GM18868 (cell line): ENCODE measurements around the gene BICD2.

Source experiments
- ATAC-seq: cut with Tn5 transposase; IDR thresholded peaks from one replicate; pipeline ENCODE4 v1.9.1; 2021; ENCODE audit warnings: mild to moderate bottlenecking, moderate library complexity; ENCODE audit not compliant: unreplicated experiment

The BICD2 gene

DNA sequence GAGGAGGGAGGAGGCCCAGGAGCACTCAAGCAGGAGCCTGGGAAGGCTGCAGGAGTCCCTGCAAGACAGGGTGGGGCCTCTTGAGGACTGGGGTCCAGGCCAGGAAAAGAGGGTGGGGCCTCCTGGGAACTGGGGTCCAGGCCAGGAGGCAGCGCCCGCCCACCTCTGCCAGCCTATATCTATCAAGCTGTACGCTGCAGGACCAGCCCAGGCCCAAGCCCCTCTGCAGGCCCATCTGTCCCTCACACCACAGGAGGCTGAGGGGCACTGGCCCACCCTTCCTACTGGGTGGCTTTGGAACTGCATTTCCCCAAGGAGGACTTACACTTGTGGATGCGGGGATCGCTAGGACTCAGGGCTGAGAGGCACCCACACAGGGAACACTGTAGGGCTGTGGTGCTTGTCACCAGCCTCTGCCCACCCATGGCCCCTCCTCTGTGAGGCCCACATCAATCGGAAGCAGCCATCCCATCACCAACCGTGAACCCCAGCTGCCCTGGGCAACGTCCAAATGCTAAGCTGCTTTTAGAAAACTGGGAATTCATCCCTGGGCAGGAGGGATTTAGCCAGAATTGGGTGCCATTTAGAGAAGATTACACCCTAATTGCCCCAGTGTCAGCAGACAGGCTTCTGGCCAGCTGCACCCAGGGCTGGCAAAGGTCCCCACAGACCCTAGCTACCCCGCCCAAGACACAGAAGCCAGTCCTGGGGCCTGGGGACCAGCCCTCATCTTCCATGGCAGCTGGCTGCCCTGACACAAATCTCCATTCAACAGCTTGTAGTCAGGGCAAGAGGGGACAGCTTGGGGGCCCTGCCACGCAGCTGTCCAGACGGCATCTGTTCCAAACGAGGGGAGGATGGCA lies 15.3 kb downstream of the BICD2 start:
- no peak for ATAC-seq

DNA sequence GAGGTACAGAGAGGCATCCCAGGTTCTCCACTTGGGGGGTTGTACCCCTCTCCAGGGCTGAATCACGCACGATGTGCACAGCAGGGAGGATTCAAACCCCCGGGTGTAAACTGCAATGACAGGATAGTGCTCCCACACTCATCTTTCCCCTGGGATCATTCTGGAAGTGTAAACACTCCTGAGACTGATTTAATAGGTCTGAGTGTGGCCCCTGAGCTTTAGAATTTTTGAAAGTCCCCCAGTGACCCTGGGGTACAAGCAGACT lies 16.5 kb downstream of the BICD2 start:
- no peak for ATAC-seq

DNA sequence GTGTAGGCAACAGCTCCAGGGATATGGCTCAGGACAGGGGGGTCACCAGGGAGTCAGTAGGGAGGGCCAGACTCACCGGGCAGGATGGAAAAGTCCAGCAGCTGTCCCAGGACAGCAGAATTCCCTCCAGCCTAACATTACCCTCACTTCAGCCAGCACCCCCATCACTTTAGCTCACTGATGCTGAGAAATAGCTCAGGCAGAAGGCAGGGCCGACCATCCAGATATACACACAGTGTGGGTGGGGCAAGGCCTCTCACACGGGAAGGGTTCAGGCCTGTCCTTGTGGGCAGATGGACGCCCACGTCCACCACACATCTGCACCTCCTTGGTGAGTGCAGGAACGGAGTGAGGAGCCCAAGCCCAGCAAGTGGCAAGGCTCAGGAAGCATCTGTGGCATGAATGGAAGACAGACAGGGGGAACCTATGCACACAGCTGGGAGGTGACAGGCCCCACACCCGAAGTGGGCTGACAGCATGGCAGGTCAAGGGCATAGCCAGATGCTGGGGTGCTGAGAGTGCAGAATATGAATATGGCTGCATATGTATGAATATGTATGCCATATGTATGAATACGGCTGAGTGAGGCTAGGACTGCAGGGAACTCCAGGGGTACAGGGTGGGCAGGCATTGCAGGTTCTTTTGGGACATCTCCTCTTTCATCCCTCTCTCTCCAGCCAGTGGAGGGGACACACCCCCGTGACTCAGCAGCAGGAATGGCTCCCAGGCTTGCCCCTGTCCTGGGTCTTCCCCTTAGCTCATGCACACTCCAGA lies 17.0 kb downstream of the BICD2 start:
- ATAC-seq, result no peak

DNA sequence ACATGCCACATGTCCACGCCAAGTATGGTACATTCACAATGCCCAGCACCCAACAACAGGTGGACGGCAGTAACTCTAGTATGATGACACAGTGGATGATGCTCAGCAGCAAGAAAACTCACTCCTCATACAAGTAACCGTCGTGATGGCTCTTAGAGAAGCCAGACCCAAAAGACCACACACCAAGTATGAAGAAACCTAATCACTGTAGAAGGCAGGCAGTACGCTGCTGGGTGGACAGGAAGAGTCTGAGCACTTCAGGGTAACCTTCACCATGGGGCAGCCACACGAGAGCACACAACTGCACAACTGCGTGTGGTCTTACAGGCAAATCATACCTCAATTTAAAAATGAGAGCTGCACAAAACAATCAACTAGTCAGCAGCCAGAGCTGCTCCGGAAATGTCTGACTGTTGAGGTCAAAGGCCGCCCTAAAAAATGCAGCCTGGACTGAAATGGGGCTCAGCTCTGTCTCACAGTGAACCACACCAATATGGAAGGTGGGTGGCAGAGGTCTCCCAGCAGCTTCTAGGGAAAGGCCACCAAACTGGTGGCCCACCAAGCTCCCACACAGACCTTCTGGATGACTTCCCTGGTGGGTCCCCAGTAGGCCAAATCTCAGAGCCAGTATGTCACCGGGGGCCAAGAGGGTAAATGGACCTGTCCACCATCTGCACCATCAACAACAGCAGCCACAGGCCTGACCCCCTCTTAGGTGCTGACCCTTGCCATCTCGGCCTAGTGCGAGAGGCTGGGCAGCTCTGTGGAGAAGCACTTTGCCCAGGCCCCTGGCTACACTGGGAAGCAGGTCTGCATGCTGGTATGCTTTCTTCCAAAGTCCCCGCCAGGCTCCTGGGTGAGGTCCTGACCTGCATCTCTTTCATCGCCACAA lies 17.8 kb downstream of the BICD2 start:
- no peak for ATAC-seq

DNA sequence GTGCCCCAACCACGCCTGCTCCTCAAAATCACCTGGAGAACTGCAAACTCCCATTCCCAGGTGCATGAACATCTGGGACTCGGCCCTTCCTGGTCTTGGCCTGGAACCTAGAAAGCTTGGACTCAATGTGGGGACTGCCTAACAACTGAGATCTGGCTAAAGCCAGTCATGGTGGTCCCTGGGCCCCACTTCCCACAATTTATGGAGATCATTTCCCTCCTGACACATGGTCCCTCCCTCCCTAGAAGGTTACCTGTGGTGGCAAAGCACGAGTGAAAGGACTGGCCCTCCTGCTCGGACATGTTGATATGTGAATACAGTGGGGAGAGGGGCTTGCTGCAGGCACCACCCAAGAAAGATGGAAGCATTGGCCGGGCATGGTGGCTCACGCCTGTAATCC lies 18.8 kb downstream of the BICD2 start:
- ATAC-seq, result no peak

DNA sequence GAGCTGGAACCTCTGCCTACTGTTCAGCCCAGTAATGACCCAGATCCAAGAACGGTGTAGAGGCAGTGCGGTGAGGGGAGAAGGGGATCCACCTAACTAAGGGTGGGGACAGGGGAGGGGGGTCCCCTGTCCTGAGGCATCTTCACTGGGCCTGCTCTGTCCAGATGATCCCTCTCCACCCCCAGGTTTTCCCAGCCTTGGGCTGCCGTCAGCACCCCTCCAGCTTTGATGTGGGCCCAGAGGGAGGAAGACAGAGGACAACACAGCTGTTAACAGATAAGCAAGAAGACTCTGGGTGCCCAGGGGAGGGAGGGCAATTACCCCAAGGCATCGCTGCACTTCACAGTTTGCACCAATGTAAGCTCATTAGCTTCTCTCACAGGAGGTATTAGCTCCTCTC lies 19.3 kb downstream of the BICD2 start:
- ATAC-seq, result no peak

DNA sequence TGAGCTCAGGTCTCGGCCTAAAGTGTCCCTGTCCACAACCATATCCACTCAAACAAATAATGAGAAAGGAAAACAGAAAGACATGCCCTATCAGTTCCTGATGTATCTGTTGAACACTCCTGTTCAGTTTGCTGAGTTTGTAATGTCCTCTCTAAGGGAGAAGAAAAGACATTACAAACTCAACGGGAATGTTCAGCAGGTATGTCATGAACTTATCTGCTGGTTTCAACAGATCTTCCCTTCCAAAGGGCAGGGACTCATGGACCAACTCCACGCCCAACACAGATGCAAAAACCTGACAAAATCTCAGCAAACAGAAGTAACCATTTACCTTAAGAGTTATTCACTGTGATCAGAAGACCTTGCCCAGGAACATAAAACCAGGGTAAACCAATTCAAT lies 23.7 kb downstream of the BICD2 start:
- ATAC-seq, result no peak

DNA sequence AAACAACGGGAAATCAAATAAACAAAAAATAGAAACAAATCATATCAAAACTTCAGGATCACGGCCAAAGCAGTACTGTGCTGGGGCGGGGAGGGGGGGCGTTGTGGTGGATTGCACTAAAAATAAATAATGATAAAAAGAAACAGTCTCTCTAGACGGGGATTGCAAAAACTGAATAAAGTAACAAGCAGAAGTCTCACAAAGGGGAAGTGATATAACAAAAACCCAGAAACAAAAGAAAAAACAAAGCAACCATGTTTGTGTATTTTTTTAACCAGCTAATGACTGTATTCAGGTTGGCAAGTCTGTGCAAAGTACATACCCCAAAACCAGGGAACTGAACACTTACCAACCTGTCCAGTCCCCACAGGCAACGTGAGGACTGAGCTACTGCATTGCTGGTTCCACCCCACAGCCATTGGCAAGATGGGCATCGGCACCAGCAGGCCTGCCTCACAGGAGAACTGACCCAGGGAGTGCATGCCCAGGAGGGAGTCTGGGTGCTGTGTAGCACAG lies 24.1 kb downstream of the BICD2 start:
- ATAC-seq, result no peak

DNA sequence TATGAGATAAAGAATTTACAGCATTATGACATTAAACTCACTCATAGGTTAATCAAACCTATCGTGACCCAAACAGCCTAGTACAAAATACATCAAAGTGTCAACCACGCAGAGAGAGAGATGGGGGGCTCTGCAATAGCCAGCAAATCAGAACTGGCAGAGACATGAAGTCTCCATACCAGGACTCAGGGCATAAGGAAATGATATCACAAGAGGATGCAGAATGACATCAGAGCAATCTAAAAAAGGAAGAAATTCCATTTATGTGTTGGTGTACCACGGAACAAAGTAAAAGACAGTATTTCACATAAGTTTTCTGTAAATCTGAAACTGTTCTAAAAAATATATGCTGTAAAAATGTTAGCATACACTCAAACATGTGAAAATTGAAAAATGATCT lies 24.6 kb downstream of the BICD2 start:
- ATAC-seq, result no peak

DNA sequence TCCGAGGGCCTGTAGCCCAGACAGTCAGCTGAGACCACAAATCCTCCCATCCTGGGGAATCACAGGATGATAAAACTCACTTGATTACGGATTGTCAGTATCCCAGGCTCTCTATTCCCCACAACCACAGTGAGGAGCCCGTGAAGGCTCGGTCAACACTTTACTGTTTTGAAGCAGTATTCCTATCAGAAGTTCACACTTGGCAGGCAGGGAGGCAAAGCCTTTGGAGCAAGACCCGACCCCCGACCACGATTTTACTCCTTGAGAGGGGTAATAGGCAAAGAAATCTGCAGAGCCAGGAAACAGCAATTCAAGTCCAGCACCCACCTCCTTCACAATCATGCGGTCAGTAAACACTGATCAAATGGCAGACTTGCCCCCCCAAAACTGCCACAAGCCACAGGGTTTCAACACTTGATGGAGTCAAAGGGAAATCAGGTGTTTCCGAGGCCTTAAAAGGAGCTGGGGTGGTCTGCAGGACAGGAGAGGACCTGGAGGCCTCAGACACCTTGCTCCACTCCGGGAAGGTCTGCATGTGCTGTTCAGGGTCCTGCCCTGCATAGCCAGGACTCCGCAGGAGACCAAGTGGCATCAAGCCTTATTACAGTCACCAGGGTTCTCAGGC lies 25.2 kb downstream of the BICD2 start:
- no peak for ATAC-seq

DNA sequence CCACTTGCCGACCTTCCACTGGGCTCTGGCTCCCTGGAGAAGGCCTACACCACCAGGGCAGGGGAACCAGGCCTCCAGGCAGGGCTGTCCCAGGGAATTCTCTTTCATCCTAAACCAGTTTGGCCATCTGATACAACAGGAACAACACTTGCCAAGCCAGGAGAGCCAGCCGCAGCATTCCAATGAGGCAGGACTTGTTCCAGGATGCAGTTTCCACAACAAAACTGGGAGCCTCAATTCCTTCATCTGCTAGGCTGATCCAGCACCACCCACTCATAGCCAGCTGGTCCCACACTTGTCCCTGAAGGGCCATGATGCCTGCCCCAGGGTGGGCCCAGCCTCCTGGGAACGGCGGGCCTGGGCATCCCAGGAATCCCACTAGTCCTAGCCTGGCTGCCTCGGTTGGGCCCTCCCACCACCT lies 26.0 kb downstream of the BICD2 start:
- ATAC-seq, result no peak

DNA sequence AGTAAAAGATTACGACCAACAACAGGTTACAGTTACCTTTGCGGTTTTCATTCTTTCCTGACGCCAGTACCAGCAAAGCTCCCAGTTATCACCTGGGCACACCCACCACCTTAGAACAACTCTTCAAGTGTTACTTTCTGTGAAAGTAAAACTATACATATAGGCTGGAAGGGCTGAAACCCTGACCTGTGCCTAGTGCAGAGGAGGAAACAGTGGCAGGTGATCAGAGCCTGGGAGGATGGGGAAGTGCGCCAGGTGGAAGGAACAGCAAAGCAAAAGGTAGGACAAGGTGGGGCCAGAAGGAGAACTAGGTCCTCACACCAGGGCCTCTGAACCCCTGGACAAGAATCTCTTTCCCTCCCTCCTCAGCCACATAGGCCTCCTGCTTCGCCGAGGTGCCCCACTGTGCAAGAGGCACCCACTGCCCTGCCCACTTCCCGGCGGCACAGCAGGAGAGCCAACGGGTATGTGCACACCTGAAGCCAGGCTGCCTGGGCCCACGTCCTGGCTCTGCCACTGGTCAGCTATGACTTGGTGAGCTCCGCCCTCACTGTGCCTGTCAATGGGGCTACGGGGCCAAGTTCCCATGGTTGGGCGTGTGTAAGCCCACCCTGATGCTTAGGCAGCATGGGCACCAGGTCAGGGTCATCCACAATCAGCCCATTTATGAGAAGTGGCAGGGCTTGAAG lies 26.9 kb downstream of the BICD2 start:
- no peak for ATAC-seq

DNA sequence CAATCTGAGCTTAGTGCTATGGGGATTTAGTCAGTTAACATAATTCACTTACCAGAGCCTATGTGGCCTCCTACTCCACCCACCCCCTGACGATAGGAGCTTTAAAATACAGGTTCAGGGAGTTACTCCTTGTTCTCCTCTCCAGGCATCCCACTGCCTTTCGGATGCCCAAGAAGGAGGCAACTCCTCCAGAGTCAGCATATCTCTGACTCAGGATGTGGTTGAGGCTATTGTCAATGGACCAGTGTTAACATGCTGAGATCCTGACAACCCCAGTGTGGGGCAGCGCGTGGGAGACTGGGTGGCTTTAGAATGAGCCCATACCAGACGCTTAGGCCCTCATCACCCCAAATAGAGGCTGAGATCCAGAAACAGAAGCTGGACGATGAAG lies 27.4 kb downstream of the BICD2 start:
- no peak for ATAC-seq

DNA sequence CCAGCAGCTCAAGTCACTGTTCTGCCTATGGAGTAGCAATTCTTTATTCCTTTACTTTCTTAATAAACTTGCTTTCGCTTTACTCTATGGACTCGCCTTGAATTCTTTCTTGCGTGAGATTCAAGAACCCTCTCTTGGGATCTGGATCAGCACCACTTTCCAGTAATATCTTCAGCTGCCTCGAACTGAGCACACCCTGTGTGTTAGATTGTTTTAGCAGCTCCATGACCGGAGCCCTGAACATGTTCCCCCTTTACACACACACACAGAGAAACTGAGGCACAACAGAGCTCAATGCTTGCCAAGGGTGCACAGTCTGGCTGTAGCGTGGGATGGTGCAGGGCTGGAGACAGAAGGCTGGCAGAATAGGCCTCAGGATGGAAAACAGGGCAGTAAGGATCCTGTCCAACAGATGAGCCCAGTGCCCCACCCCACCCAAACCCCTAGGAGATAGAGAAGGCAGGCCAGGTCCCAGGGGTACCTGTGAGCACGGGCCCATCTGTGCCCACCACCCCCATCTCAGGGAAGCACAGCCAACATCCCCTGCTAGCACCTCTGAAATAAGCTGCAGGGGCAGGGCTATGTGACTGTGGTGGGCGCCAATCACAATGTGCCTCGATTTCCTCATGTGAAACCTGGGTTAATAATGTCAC lies 27.9 kb downstream of the BICD2 start:
- no peak for ATAC-seq

DNA sequence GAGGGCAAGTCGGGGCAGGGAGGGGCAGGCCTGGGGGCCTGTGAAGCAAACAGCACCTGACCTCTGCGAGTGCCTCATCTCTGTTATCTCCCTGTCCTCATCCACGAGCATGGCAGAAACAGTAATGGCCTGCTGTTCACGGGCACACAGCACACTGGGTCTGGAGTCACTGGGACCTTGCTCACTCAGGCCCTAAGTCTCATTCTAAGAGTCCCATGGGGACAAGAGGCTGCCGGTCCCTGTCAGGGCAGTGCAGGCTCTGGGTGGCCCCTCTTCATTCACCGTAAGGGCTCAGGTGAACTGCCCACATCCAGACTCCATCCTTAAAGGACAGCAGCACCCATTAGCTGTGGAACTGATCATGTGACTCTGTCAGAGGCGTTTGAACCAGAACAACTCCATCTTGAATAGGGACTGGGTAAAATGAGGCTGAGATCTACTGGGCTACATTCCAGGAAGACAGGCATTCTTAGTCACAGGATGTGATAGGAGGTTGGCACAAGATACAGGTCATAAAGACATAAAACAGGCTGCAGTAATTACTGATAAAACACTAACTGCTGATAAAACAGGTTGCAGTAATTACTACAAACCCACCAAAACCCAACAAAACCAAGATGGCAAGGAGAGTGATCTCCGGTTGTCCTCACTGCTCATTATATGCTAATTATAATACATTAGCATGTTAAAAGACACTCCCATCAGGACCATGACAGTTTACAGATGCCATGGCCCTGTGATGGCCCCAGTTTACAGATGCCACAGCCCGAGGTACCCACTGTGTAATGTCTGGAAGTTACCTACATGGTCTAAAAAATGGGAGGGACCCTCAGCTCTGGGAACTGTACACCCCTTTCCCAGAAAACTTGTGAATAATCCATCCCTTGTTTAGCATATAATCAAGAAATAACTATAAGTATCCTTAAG lies 28.7 kb downstream of the BICD2 start:
- ATAC-seq, result no peak

DNA sequence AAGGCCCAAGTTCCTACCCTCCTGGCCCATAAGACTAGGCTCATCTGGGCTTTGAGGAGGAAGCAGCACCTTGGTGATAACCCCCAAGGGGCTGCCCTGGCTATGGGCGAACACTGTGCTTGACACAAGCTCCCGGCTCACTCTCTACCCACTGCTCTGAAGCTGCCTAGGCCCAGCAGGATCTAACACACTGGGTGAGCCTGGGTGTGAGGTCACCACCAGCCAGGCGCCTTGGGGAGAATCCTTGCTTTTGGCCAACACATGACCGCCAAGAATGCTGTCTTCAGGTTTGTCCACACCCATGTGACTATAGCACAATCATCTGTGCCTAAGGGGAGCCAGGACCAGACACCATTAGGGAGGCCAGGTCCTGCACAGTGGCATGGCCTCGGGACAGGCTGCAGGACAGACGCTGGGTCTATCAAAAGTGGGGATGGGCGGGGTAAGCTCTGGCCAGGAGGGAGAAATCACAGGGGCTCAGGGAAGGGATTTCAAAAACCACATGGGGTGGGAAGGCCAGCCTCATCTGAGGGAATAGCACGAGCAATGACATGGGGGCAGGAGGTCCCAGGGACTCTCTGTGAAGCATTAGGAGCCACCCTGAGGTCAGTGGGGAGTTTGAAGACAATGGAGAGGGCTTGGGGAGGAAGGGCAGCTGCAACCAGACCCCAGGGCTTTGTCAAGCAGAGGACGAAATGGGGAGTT lies 29.6 kb downstream of the BICD2 start:
- no peak for ATAC-seq

DNA sequence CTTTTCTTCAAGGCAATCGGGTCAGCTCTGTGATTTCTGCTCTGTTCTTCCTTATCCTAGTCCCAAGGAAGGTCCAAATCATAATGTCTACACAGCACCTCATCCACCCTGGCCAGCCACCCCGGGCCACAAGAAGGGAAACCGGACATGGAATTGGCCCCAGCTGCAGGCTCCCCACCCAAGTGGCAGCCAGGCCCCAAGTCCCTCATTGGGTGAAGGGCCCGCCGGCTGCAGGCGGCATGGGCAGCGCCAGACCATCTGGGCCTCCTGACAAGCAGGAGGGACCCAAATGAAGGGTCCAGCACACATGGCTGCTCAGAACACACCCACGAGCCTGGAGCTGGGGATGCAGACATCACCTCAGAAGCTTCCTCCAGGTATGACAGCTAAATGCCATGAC lies 33.7 kb downstream of the BICD2 start:
- ATAC-seq, result no peak

DNA sequence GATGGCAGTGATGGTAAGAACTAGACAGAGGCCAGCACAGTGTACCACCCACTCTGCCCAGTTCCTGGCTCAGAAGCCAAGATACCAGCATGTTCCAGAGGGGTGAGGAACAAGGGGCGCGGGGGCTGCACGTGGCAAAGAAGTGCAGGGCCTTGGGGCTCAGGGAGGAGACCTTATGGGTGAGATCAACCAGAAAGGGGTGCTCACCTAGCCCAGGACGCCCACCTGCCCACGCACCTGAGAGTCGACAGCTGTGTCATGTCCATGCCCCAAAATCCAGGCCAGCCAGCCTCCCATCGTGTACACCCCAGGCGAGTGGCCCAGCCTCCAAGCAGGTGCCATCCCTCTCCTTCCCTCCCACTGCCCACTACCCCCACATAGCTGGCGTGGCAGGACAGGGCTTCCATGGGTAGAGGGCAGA lies 34.9 kb downstream of the BICD2 start:
- no peak for ATAC-seq
